Stomach smooth muscle (tissue), 2 donors: ENCODE measurements around the gene ERCC2.

Experiments
- H3K27ac ChIP-seq: one replicate; pipeline ENCODE4 v1.7.0; 2013; ENCODE audit warnings: mild to moderate bottlenecking, low read length, inconsistent platforms
- H3K27me3 ChIP-seq, 2 donors: one replicate each; pipeline ENCODE4 v1.7.0; 2013; ENCODE audit warnings: low read length in 2 of 2; ENCODE audit not compliant: insufficient read depth in 2 of 2, control insufficient read depth in 1 of 2
- H3K36me3 ChIP-seq, 2 donors: one replicate each; pipeline ENCODE4 v1.7.0; 2013; ENCODE audit warnings: low read length in 2 of 2; ENCODE audit not compliant: control insufficient read depth in 2 of 2, insufficient read depth in 2 of 2
- H3K4me1 ChIP-seq: one replicate; pipeline ENCODE4 v1.7.0; 2013; ENCODE audit warnings: low read length; ENCODE audit not compliant: control insufficient read depth, insufficient read depth
- H3K4me3 ChIP-seq, 2 donors: one replicate each; pipeline ENCODE4 v1.7.0; 2013; ENCODE audit warnings: low read length in 2 of 2
- H3K9ac ChIP-seq, 2 donors: one replicate each; pipeline ENCODE4 v1.7.0; 2013; ENCODE audit warnings: low read length in 2 of 2, mild to moderate bottlenecking in 1 of 2
- H3K9me3 ChIP-seq, 2 donors: one replicate each; pipeline ENCODE4 v1.7.0; 2013; ENCODE audit warnings: low read length in 2 of 2; ENCODE audit not compliant: control insufficient read depth in 2 of 2
- donor health status: healthy.
- donor health status: Pancreatic carcinoma.

The ERCC2 gene

GRCh38 chr19:45303269-45304060, 66.9 kb downstream of the ERCC2 start:
- Histone ChIP-seq H3K4me1 (peaks cover 5% of the 10 kb centered on the region), H3K9me3 (no peaks in the 10 kb centered on the region), H3K36me3 (peaks cover 2 to 5% of the 10 kb centered on the region in 2 donors), H3K4me3 (no peak overlapping the region), H3K27ac (no peak overlapping the region), H3K27me3 (peaks cover 0 to 2% of the 10 kb centered on the region in 2 donors), H3K9ac (no peak overlapping the region)

GRCh38 chr19:45302416-45302815, 68.0 kb downstream of the ERCC2 start:
- Histone ChIP-seq H3K9ac (no peak overlapping the region), H3K27me3 (no peaks in the 10 kb centered on the region), H3K27ac (no peak overlapping the region), H3K4me1 (peaks cover 5% of the 10 kb centered on the region), H3K9me3 (no peaks in the 10 kb centered on the region), H3K36me3 (peaks cover 4 to 5% of the 10 kb centered on the region in 2 donors), H3K4me3 (no peak overlapping the region)
